ENCODE measurements around the gene HDGFL2. TPM values are rescaled to one million over a fixed set of nuclear protein-coding genes. Genes with fewer than 3 reads are reported as not detected.
"Not testable (repeated sequence)": the region's sequence is repeated elsewhere in the genome, so short reads cannot be mapped to it uniquely, and the experiment has no call there.

HDGFL2 gene
- total and polyA plus RNA-seq, 9 donors, result 35.0 to 97.7 (median 83.3) TPM

GRCh38 chr19:4521888-4522242, 49.8 kb downstream of the HDGFL2 start:
- Histone ChIP-seq H3K27me3 (ENCODE audit: control insufficient read depth, insufficient read depth, low read length) (peaks cover 3% of the 10 kb centered on the region), H3K27ac (ENCODE audit: low read length) (no peak overlapping the region), H3K9me3 (replicated peaks; ENCODE audit: control insufficient read depth, low read depth, low read length) (no peaks in the 10 kb centered on the region), H3K36me3 (ENCODE audit: control insufficient read depth, insufficient read depth, low read length) (no peaks in the 10 kb centered on the region), H3K4me3 (ENCODE audit: low read length) (no peak overlapping the region), H3K4me1 (ENCODE audit: control insufficient read depth, insufficient read depth, low read length) (peaks cover 28% of the 10 kb centered on the region)
- 84% methylated on average over 5 of the region's 5 CpGs for WGBS (ENCODE audit: insufficient coverage)
- DNase-seq, result no peak

- 84% methylated on average over 7 of the region's 15 CpGs for WGBS (ENCODE audit: insufficient coverage)
- Histone ChIP-seq H3K27ac (ENCODE audit: low read length) (no peak overlapping the region), H3K36me3 (ENCODE audit: control insufficient read depth, insufficient read depth, low read length) (no peaks in the 10 kb centered on the region), H3K4me1 (ENCODE audit: control insufficient read depth, insufficient read depth, low read length) (peaks cover 22% of the 10 kb centered on the region), H3K9me3 (replicated peaks; ENCODE audit: control insufficient read depth, low read depth, low read length) (no peaks in the 10 kb centered on the region), H3K27me3 (ENCODE audit: control insufficient read depth, insufficient read depth, low read length) (peaks cover 3% of the 10 kb centered on the region), H3K4me3 (ENCODE audit: low read length) (no peak overlapping the region)
- no peak for DNase-seq
These were observed 50.4 kb downstream of the HDGFL2 start for GRCh38 chr19:4522291-4523002.

GRCh38 chr19:4523306-4524110, 51.4 kb downstream of the HDGFL2 start:
- WGBS (ENCODE audit: insufficient coverage), result 70% methylated on average over 53 of the region's 53 CpGs
- H3K4me1 ChIP-seq (ENCODE audit: control insufficient read depth, insufficient read depth, low read length), result peaks cover 11% of the 10 kb centered on the region
- peaks cover 3% of the 10 kb centered on the region for H3K27me3 ChIP-seq (ENCODE audit: control insufficient read depth, insufficient read depth, low read length)
- DNase-seq, result no peak
- no peak overlapping the region for H3K4me3 ChIP-seq (ENCODE audit: low read length)
- no peaks in the 10 kb centered on the region for H3K36me3 ChIP-seq (ENCODE audit: control insufficient read depth, insufficient read depth, low read length)
- no peak overlapping the region for H3K27ac ChIP-seq (ENCODE audit: low read length)
- no peaks in the 10 kb centered on the region for H3K9me3 ChIP-seq (replicated peaks; ENCODE audit: control insufficient read depth, low read depth, low read length)

GRCh38 chr19:4524808-4525562, 52.9 kb downstream of the HDGFL2 start:
- Histone ChIP-seq H3K9me3 (replicated peaks; ENCODE audit: control insufficient read depth, low read depth, low read length) (no peaks in the 10 kb centered on the region), H3K27me3 (ENCODE audit: control insufficient read depth, insufficient read depth, low read length) (peaks cover 3% of the 10 kb centered on the region), H3K4me3 (ENCODE audit: low read length) (no peak overlapping the region), H3K27ac (ENCODE audit: low read length) (no peak overlapping the region), H3K4me1 (ENCODE audit: control insufficient read depth, insufficient read depth, low read length) (no peaks in the 10 kb centered on the region), H3K36me3 (ENCODE audit: control insufficient read depth, insufficient read depth, low read length) (no peaks in the 10 kb centered on the region)
- 58% methylated on average over 19 of the region's 23 CpGs for WGBS (ENCODE audit: insufficient coverage)
- DNase-seq, result peak; percentile 50

GRCh38 chr19:4525563-4526002, 53.5 kb downstream of the HDGFL2 start:
- WGBS (ENCODE audit: insufficient coverage), result 74% methylated on average over 20 of the region's 23 CpGs

GRCh38 chr19:4527377-4527776, 55.3 kb downstream of the HDGFL2 start:
- not testable (repeated sequence) for H3K27me3 ChIP-seq (ENCODE audit: control insufficient read depth, insufficient read depth, low read length); DNase-seq; H3K36me3 ChIP-seq (ENCODE audit: control insufficient read depth, insufficient read depth, low read length); H3K4me1 ChIP-seq (ENCODE audit: control insufficient read depth, insufficient read depth, low read length); H3K9me3 ChIP-seq (replicated peaks; ENCODE audit: control insufficient read depth, low read depth, low read length); H3K27ac ChIP-seq (ENCODE audit: low read length); H3K4me3 ChIP-seq (ENCODE audit: low read length)
- 93% methylated on average over 3 of the region's 8 CpGs for WGBS (ENCODE audit: insufficient coverage)

More at GRCh38 chr19:4525563-4526002, 53.5 kb downstream of the HDGFL2 start:
- Histone ChIP-seq H3K27me3 (ENCODE audit: control insufficient read depth, insufficient read depth, low read length) (peaks cover 3% of the 10 kb centered on the region), H3K9me3 (replicated peaks; ENCODE audit: control insufficient read depth, low read depth, low read length) (no peaks in the 10 kb centered on the region), H3K4me1 (ENCODE audit: control insufficient read depth, insufficient read depth, low read length) (no peaks in the 10 kb centered on the region), H3K4me3 (ENCODE audit: low read length) (no peak overlapping the region), H3K27ac (ENCODE audit: low read length) (no peak overlapping the region), H3K36me3 (ENCODE audit: control insufficient read depth, insufficient read depth, low read length) (no peaks in the 10 kb centered on the region)
- no peak for DNase-seq

- DNase-seq, result no peak
- Histone ChIP-seq H3K4me1 (ENCODE audit: control insufficient read depth, insufficient read depth, low read length) (no peaks in the 10 kb centered on the region), H3K27ac (ENCODE audit: low read length) (no peak overlapping the region), H3K36me3 (ENCODE audit: control insufficient read depth, insufficient read depth, low read length) (no peaks in the 10 kb centered on the region), H3K9me3 (replicated peaks; ENCODE audit: control insufficient read depth, low read depth, low read length) (no peaks in the 10 kb centered on the region), H3K4me3 (ENCODE audit: low read length) (no peak overlapping the region), H3K27me3 (ENCODE audit: control insufficient read depth, insufficient read depth, low read length) (no peaks in the 10 kb centered on the region)
- 74% methylated on average over 14 of the region's 15 CpGs for WGBS (ENCODE audit: insufficient coverage)
These were observed 56.7 kb downstream of the HDGFL2 start for GRCh38 chr19:4528843-4529242.

GRCh38 chr19:4529924-4530522, 57.9 kb downstream of the HDGFL2 start:
- Histone ChIP-seq H3K27me3 (ENCODE audit: control insufficient read depth, insufficient read depth, low read length) (peaks cover 3% of the 10 kb centered on the region), H3K4me1 (ENCODE audit: control insufficient read depth, insufficient read depth, low read length) (peaks cover 4% of the 10 kb centered on the region), H3K27ac (ENCODE audit: low read length) (no peak overlapping the region), H3K9me3 (replicated peaks; ENCODE audit: control insufficient read depth, low read depth, low read length) (no peaks in the 10 kb centered on the region), H3K4me3 (ENCODE audit: low read length) (no peak overlapping the region), H3K36me3 (ENCODE audit: control insufficient read depth, insufficient read depth, low read length) (no peaks in the 10 kb centered on the region)
- WGBS (ENCODE audit: insufficient coverage), result 75% methylated on average over 11 of the region's 14 CpGs
- no peak for DNase-seq

GRCh38 chr19:4531562-4532165, 59.6 kb downstream of the HDGFL2 start:
- no peak overlapping the region for H3K27ac ChIP-seq (ENCODE audit: low read length)
- peaks cover 8% of the 10 kb centered on the region for H3K27me3 ChIP-seq (ENCODE audit: control insufficient read depth, insufficient read depth, low read length)
- no peaks in the 10 kb centered on the region for H3K36me3 ChIP-seq (ENCODE audit: control insufficient read depth, insufficient read depth, low read length)
- no peak for DNase-seq
- peaks cover 13% of the 10 kb centered on the region for H3K4me1 ChIP-seq (ENCODE audit: control insufficient read depth, insufficient read depth, low read length)
- H3K4me3 ChIP-seq (ENCODE audit: low read length), result no peak overlapping the region
- WGBS (ENCODE audit: insufficient coverage), result 59% methylated on average over 10 of the region's 28 CpGs
- no peaks in the 10 kb centered on the region for H3K9me3 ChIP-seq (replicated peaks; ENCODE audit: control insufficient read depth, low read depth, low read length)

All from muscle of leg (tissue), 11 donors.